Embryonic facial prominence (tissue), 1 donor: ENCODE data around the gene TLL1.

ENCODE experiments used
- DNase-seq: peaks from one replicate; pipeline ENCODE4 v3.0.0-alpha.2; 2016; ENCODE audit errors: extremely low spot score

Gene TLL1

DNA sequence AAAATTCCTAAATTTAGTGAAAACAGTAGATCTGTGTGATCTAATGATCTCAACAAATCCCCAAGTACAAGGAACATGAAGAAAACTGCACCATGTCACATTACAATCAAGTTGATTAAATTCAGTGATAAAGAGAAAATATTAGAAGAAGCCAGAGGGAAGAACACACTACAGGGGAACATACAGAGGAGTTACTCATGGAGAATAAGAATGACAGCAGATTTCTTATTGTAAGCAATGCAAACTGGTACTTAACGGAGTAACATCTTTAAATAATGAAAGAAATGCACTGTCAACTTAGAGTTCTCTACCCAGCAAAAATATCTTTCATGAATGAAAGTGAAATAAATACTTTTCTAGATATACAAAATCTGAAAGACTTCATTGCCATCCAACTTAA lies 21.1 kb downstream of the TLL1 start:
- no peak for DNase-seq

DNA sequence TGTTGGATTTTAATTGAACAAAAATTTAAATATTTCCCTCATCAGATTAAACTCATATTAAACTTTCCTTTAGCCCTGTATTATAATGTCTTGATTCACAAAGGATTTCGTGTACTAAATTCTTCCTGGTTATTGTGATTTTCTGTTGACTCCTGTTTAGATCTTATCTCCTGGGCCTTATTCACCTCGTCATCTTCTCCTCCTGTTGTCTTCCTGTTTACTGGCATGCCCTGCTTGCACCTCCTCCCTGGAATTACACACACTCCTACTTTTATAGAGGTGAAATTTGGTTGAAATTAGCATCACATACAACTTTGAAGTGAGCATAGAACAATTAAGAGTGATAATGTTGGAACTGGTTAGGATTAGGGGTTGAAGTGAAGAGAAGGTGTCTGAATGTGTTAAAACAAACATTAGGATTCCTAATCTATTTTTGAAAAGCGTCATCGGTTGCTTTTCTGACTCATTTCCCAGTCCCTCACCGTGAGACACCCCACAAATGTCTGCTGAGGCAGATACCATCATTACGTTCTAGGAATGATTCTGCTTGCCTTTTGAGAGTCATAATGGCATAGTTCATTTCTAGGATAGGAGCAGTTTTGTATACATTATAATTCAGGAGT lies 32.5 kb downstream of the TLL1 start:
- DNase-seq, result no peak

DNA sequence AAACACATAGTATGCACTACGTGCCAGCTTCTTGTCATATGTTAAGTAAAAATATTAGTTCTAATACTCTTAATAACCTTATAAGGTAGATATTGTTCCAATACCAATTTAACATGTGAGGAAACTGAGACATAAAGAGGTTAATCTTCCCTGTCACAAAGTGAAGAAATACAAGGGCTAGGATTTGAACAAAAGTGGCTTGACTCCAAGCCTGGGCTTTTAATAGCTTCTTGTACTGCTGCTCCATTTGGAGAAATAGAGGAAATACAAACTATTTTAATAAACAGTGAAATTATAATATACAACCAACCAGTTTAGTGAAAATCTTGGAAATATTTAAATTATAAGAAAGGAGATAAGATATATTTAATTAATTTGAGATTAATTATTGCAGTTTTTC lies 33.2 kb downstream of the TLL1 start:
- no peak for DNase-seq

DNA sequence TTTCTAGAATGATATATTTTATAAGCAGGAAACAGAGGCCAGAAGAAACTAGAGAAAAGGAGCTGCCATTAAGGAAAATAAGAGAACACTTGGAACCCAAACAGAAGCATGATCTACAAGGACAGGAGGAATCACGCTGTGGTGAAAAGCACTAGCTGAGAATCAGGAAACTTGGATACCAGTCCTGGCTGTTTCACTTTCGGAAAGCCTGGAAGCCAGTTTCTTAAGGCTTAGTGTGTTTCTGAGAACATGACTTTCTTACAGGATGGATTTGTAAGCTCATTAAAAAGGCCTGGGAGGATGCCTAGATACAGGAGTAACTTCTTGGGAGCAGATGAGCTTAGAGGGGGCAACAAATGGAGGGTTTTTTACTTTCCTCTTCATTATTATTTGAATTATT lies 36.9 kb downstream of the TLL1 start:
- no peak for DNase-seq

DNA sequence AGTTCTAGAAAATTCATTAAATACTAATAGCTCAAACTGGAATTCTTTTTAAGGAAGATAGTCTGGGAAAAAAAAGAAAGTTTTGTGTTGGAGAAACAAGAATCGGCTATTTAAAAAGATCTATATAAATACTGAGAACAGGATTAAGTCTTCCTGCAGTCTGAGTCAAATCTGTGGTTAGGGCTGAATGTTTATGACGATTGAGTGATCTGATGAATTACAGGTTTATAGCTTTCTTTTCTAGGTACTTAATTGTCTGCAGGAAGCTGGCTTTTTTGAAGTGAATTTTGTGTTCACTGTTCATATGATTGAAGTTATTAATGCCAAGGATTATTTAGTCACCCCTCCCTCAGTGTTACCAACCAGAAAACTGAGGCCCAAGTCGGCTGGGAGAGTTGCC lies 42.2 kb downstream of the TLL1 start:
- no peak for DNase-seq

DNA sequence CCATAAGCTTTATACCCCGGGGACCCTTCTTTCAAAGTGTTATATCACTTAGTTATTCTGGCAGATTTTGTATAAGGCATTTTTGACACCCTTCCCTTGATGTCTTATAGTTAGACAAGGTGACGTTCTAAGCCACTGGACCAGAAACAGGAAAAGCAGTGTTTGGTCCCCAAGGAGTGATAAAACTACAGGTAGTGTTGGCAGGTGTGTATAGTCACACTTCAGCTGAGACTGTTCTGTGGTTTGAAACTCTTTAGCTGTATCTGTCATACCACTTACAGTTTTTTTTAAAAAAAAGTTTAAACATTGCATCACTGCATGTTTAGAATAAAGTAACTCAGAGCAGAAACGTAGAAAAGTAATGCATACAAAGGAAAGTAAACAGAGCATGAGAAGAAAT lies 48.5 kb downstream of the TLL1 start:
- no peak for DNase-seq

DNA sequence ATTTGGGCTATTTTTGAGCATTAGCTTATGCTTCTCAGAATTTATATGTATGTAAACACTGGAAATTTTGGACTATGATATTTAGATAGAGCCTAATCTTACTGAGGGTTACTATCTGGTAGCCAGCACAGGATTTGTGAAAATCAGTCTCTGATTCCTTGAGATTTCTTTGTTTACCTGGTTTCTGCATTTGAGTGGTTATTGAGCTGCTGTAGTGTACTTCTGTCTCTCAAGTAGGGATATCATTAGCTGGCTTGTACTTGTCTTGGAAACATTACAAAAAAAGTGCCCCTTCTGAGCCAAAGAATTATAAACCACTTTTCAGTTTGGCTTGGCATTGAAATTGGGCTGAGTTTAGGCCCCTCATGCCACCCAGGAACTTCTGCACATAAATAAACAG lies 49.7 kb downstream of the TLL1 start:
- no peak for DNase-seq

DNA sequence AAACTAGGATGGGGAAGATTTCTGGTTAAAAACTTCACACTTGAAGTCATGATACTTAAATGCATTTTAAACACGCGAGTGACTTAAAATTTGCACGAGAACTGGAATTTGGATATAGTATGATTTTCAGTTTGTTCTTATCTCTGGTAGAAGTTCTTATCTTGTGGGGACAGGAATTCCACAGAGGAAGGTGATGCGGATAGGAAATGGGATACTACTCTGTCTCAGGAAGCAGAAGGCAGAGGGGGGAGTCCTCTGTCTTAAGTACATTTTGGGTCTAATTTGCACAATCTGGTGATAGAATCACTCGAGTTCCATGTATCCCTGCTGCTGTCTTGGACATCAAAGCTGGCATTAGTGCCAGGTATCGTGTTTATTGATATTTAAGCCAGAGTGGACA lies 53.3 kb downstream of the TLL1 start:
- DNase-seq, result no peak

DNA sequence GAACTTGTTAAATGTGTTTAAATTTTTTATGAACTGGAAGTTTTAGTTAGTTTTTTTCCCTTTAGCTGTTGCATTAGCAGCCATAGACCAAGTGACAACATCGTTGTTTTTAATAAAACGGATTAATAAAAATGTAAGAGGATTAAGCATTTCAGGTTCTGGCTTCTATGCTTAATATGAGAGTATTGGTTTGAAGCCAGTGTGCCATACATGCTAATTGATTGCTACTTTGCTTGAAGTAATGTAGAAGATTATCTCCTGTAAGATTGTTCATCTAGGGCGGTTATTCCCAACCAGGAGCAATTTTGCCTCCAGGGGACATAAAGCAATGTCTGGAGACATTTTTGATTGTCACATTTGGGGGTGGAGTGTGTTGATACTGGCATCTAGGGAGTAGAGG lies 54.3 kb downstream of the TLL1 start:
- no peak for DNase-seq

DNA sequence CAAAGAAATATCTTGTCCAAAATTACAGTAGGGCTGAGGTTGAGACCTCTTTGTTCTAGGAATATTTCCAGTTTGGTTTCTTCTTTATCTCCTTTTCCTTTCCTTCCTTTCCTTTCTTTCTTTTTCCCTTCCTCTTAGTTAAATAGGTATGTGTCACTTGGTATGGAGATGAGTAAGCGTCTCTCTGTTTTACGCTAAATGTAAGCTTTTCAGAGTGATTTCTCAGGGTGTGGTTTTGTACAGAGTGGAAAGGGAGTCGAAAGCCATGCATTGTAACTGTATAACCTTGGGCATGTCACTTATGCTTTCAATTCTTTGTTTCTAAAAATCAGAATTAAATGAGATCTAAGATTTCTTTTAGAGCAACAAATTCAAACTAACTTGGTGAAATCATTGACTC lies 54.8 kb downstream of the TLL1 start:
- DNase-seq, result no peak

DNA sequence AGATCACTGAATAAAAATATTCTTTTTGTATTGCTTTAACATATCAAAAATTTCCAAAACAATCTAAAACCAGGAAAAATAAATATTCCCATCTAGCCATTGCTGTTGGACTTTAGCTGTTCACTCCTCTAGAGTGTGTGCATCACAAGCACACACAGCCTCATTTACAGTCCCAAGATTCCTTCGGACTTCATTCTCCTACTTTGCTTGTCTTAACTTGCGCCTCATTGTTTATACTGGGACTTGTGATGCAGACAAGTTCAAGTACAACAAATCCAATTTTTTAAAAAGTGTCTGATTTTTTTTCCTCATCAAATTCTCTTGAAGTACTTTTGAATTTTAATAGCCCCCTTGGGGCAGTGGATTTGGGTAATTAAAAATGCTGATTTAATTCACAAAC lies 55.6 kb downstream of the TLL1 start:
- DNase-seq, result no peak

DNA sequence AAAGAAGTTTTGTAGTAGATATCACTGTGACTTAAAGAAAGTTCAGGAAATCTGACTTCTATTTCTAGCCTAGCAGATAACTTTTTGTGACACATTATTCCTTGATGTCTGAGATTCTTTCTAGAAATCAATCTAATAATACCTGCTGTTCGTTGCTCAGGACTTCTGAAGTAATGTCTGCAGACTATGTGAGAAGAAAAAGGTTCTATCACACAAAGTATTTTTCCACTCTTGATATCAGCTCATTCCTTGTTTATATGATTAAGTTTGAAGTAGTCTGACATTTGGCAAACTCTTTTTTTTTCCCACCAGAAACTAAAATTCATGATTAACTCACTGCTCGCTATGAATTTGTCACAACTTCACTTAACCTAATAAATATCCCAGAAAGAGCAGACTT lies 56.6 kb downstream of the TLL1 start:
- no peak for DNase-seq

DNA sequence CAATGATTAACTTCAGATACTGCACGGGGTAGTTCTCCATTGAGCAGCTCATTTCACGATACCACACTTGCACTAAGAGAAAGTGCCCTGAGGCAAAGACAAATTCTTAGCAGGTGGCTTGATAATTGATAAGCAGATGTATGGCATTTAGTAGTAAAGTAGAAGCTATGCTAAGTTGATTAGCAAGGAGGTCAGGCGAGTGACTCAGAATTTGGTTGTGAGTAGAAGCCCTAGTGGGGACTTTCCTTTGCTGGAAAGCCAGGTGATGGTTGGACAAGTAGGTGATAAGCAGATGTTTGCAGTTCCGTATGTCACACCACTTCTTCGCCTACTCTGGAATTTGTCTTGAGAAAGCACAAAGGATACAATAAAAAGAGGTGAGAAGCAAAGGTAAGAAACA lies 58.7 kb downstream of the TLL1 start:
- no peak for DNase-seq

DNA sequence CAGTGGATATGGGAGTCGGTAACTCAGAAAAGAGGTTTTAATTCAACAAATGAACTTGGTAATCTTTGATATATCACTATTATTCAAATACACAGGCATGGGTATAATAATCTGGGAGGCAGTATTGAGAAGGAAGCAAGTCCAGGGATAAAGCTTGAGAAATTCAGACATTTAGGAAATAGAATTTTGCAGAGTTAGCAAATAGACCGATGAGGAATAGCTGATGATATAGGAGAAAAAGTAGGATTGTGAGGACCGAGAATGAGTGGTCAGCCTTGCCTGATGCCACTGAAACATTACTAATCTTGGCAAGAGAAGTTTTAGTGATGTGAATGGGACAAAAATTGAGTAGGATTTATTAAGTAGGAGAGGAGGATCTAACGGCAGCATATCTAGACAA lies 71.9 kb downstream of the TLL1 start:
- no peak for DNase-seq

DNA sequence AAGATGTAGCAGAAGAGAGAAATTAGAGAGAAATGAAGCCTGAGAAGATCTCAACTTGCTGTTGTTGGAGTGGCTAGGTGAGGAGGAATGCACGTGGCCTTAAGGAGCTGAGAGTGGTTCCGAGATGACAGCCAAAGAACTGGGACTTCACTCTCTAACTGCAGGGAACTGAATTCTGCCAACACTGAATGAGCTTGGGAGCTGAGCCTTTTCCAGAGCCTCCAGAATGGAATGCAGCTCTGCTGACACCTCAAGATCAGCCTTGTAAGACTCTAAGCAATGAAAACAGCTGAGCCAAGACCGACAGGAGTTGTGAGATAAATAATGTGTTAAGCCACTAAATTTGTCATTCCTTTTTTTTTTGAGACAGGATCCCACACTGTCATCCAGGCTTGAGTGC lies 73.0 kb downstream of the TLL1 start:
- no peak for DNase-seq

DNA sequence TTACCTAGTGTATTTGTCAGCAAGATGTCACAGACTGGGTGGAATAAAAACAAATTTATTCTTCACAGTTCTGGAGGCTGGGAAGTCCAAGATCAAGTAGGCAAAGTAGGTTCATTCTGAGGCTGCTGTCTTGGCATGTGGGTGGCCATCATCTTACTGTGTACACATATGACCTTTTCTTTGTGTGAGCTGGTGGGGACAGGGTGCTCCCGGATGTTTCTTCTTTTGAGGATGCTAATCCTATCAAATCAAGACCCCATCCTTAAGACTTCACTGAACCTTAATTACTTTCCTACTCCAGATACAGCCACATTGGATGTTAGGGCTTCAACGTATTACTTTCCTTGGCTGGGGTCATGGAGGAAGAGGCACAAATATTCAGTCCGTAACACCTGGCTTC lies 74.0 kb downstream of the TLL1 start:
- no peak for DNase-seq

DNA sequence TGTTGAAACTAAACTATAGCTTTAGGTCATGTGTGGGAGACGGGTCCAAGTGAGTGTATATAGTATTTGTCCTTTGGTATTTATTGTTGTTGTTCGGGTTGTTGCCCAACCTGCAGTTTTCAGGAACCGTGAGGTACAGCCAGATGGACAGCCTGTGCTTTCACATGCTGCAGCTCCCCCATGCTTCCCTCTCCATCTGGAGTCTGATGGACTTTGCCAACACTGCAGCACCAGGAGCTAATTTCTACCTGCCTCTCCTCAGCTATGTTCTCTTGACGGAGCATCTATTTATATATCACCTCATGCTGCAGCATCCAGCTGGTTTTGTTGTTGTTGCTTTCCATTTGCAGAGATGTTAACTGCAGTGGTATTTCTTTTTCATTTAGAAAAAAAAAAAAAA lies 80.1 kb downstream of the TLL1 start:
- DNase-seq, result no peak

DNA sequence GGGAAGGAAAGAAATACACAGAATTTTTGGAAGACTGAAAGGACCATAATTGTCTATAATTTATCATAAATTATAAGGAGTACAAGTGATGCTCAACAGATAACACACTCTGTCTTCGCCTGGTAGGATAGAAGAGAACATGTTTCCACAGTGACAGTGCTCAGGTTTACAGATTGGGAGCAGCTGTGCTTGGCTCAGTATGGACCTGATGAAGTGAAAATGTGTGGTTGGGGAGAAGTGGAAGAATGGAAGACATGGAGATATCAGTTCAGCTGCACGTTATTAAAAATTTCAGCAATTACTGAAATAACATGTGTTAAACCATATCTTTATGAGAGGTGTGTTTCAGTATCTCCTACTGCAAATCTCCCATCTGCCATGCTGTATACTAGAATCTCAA lies 90.6 kb downstream of the TLL1 start:
- no peak for DNase-seq

DNA sequence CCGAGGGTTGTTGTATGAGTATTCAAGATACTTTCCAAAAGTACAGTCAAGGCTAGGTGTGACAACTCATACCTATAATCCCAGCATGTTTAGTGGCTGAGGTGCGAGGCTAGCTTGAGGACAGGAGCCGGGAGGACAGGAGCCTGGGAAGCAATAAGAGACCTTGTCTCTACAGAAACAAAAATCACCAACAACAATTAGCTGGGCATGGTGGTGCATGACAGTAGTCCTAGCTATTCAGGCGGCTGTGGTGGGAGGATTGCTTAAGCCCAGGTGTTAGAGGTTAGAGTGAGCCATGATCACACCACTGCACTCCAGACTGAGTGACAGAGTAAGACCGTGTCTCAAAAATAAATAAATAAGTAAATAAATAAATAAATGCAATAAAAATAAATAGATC lies 91.6 kb downstream of the TLL1 start:
- no peak for DNase-seq

DNA sequence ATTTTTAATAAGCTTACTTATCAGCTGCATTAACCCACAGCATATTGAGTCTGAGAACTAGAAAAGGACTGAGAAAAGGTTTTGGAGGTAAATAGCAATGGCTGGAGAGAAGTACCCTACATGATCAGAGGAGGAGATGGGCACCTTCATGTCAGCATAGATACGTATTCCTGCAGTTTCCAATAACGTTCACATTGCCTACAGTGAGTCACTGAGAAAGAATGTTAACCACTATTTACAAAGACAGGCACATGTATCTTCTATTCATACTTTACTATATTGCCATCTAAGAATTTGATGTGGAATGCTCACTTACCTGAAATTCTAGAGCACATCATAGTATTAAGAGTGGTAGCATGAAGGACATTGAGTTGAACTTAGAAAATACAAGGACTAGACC lies 92.5 kb downstream of the TLL1 start:
- DNase-seq, result no peak

DNA sequence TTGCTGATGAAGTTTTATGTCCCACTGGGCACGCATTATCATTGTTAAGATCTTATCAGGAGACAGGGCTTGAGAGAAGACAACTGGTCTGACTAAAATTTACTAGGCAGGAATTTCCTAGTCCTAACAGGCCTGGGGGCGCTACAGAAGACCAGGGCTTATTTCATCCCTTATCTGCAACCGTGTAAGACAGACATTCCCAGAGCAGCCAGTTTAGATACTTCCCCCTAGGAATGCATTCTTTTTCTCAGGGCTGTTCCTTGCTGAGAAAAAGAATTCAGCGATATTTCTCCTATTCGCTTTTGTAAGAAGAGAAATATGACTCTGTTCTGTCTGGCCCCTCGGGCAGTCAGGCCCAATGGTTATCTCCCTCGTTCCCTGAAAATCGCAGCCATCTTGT lies 93.8 kb downstream of the TLL1 start:
- no peak for DNase-seq

DNA sequence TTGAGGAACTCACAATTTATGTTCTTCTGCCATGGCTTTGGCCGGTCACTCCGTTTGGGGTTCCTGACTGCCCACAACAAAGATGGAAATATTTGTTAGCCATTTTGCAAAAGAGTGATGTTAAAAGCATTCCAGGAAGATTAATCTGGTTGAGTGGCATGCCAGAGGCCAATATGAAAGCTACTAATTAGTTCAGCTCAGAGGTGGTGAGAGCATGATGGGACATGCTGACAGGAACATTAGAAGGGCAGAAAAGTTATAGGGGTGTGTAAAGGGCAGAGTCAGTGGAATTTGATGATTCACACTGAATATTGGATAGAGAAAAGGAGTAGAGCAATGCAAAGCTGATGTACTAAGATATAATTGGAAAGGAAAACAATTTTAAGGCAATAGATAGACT lies 94.4 kb downstream of the TLL1 start:
- DNase-seq, result no peak

DNA sequence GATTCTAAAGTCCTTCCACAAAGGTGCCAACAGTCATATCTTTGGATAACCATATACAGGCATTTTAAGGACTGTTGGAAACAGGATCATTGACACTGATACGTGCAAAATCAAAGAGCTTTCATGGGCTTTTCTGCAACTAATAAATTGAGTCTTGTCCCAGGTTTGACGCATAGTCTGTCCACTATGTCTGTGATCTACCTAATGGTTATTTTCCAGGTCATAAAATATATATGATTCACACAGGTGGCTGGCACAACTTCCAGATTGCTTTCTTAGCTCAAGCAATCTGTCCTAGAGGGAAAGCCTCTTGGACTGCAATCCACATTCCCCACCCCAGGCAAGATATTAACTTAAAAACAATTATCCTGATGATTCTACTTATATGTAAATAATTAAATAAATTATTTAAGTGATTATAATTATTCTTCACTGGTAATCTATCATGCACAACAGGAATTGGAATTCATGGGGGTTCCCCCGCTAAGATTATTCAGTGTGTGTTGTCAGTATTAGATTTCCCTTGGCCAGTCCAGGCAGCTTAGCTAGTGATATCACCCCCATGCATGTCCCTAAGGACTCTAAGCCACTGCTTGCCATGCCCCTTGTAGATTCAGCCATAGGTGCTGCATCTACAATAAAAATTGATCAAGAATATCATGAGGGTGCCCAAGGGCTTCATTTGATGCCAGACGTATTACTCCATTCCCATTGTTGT lies 97.8 kb downstream of the TLL1 start:
- no peak for DNase-seq

DNA sequence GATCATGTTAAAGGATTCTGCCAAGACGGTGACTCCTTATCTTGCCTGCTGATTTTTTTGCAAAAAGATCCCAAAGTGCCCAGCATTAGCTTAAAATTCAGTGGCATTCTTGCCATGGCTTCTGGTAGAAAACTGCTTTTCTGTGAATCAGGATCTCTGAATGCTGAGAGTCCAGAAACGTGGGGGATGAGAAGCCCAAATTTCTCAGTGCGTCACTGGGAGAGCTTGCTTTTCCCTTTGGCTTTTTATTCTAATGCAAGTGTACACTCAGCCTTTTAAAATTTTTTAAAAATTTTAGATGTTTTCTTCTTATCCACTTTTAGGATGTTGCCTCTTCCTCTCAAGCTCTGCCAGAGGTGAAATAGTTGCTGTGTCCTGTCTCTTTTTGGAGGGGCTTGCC lies 98.4 kb downstream of the TLL1 start:
- no peak for DNase-seq
